CD14-positive monocyte (primary cell): Measurements from ENCODE around the gene EXOC4. TPM values are rescaled to one million over a fixed set of nuclear protein-coding genes. Genes with fewer than 3 reads are reported as not detected.

Experiments
- DNase-seq, 3 donors: peaks; one replicate each; pipeline ENCODE4 v3.0.0-alpha.2; 2011 to 2022
- H2AFZ ChIP-seq: 2 replicates; pipeline ENCODE4 v1.6.0; 2012; ENCODE audit warnings: mild to moderate bottlenecking, low read depth, low read length, inconsistent platforms; ENCODE audit not compliant: insufficient read depth, poor library complexity, severe bottlenecking
- H3K27ac ChIP-seq, 2 donors: 1 replicate in 1 of 2; 2 replicates in 1 of 2; pipeline ENCODE4 v1.5.1; 2012 to 2013; ENCODE audit warnings: low read length in 2 of 2, control low read depth in 1 of 2, inconsistent platforms in 1 of 2, low read depth in 1 of 2, mild to moderate bottlenecking in 1 of 2
- H3K27me3 ChIP-seq, 2 donors: one replicate each; pipeline versions ENCODE4 v1.6.0 to v1.6.1; 2011 to 2013; ENCODE audit warnings: low read length in 2 of 2; ENCODE audit not compliant: control insufficient read depth in 2 of 2, insufficient read depth in 2 of 2
- H3K36me3 ChIP-seq, 2 donors: replicated peaks in 1 of 2; 1 replicate in 1 of 2; 2 replicates in 1 of 2; pipeline versions ENCODE4 v1.5.1 to v1.6.1; 2012 to 2013; ENCODE audit warnings: low read length in 2 of 2, control low read depth in 1 of 2, inconsistent platforms in 1 of 2, mild to moderate bottlenecking in 1 of 2; ENCODE audit not compliant: insufficient read depth in 2 of 2, control insufficient read depth in 1 of 2
- H3K4me1 ChIP-seq, 2 donors: 1 replicate in 1 of 2; 2 replicates in 1 of 2; pipeline versions ENCODE4 v1.5.1 to v1.6.1; 2012 to 2013; ENCODE audit warnings: low read length in 2 of 2, control low read depth in 1 of 2, inconsistent platforms in 1 of 2, mild to moderate bottlenecking in 1 of 2, moderate library complexity in 1 of 2; ENCODE audit not compliant: insufficient read depth in 2 of 2, control insufficient read depth in 1 of 2
- H3K4me2 ChIP-seq: replicated peaks from 2 replicates; pipeline ENCODE3; 2012; ENCODE audit warnings: low read length, moderate library complexity, mild to moderate bottlenecking; ENCODE audit not compliant: poor library complexity, severe bottlenecking; ENCODE audit errors: extremely low read depth
- H3K4me3 ChIP-seq, 3 experiments: fragments of 200-600 bp in 1 of 3; sonication (generic) in 1 of 3; replicated peaks in 1 of 3; 1 replicate in 2 of 3; 2 replicates in 1 of 3; pipeline ENCODE4 v1.5.1; 2011 to 2013; ENCODE audit warnings: low read length in 3 of 3, mild to moderate bottlenecking in 3 of 3, control low read depth in 2 of 3, low read depth in 2 of 3, inconsistent platforms in 1 of 3, moderate library complexity in 1 of 3
- H3K79me2 ChIP-seq: 2 replicates; pipeline ENCODE4 v1.6.0; 2012; ENCODE audit warnings: mild to moderate bottlenecking, control low read depth, inconsistent platforms, low read length, moderate library complexity; ENCODE audit not compliant: insufficient read depth
- H3K9ac ChIP-seq: 2 replicates; pipeline ENCODE4 v1.6.0; 2017; ENCODE audit warnings: low read length, mild to moderate bottlenecking; ENCODE audit not compliant: insufficient read depth, poor library complexity, severe bottlenecking
- H3K9me3 ChIP-seq, 2 donors: replicated peaks in 1 of 2; 1 replicate in 1 of 2; 2 replicates in 1 of 2; pipeline versions ENCODE4 v1.5.1 to v1.6.1; 2012 to 2013; ENCODE audit warnings: low read length in 2 of 2, control low read depth in 1 of 2; ENCODE audit not compliant: control insufficient read depth in 1 of 2, insufficient read depth in 1 of 2
- H4K20me1 ChIP-seq: 2 replicates; pipeline ENCODE4 v1.6.0; 2012; ENCODE audit warnings: mild to moderate bottlenecking, low read length, control low read depth, moderate library complexity; ENCODE audit not compliant: insufficient read depth
- H3K27ac Mint-ChIP-seq, 7 donors: one replicate each; pipeline ENCODE4 v1.8.0; 2020; ENCODE audit warnings: mild to moderate bottlenecking in 7 of 7, mixed read lengths in 7 of 7, moderate library complexity in 6 of 7, inconsistent platforms in 2 of 7
- H3K27me3 Mint-ChIP-seq, 3 donors: one replicate each; pipeline ENCODE4 v1.8.0; 2021 to 2022; ENCODE audit warnings: low read depth in 3 of 3, mild to moderate bottlenecking in 3 of 3, mixed read lengths in 3 of 3, moderate library complexity in 3 of 3, inconsistent platforms in 1 of 3
- H3K36me3 Mint-ChIP-seq, 2 donors: one replicate each; pipeline ENCODE4 v1.8.0; 2020; ENCODE audit warnings: mixed read lengths in 2 of 2, inconsistent platforms in 1 of 2, mild to moderate bottlenecking in 1 of 2
- H3K4me1 Mint-ChIP-seq: one replicate; pipeline ENCODE4 v1.8.0; 2020; ENCODE audit warnings: mild to moderate bottlenecking, mixed read lengths
- H3K4me3 Mint-ChIP-seq, 2 donors: one replicate each; pipeline ENCODE4 v1.8.0; 2020; ENCODE audit warnings: mild to moderate bottlenecking in 2 of 2, mixed read lengths in 2 of 2, moderate library complexity in 1 of 2
- H3K9me3 Mint-ChIP-seq, 7 donors: one replicate each; pipeline ENCODE4 v1.8.0; 2020 to 2022; ENCODE audit warnings: mixed read lengths in 7 of 7, mild to moderate bottlenecking in 6 of 7, moderate library complexity in 6 of 7, inconsistent platforms in 2 of 7
- WGBS: methylation state at CpG from one replicate; pipeline ENCODE4 v1.1.5; 2013; ENCODE audit warnings: missing lambda C conversion rate; ENCODE audit not compliant: insufficient coverage; 5-methylcytosine and 5-hydroxymethylcytosine counted together
- intact Hi-C, 2 donors: fragments of 100-400 bp; cut with micrococcal nuclease; formaldehyde crosslinking; loops; one replicate each; pipeline versions ENCODE4 v1.15.0 to v1.15.1; 2023
- polyA plus RNA-seq, 3 donors: library from polyadenylated mRNA; depleted of rRNA in 1 of 3; unstranded in 2 of 3; stranded (reverse) in 1 of 3; fragments of 300-500 nt in 2 of 3; fragments of >200 nt in 1 of 3; fragmentation: Illumina TruSeq in 2 of 3; gene quantifications; 1 replicate in 2 of 3; 2 replicates in 1 of 3; pipeline ENCODE4 v1.2.3, GENCODE V29; 2012 to 2021
- TF ChIP-seq, protein P1 (sequence below): fragments of 200-600 bp; IDR thresholded peaks from one replicate; pipeline ENCODE4 v1.8.0; 2022; ENCODE audit warnings: antibody characterized with exemption, mild to moderate bottlenecking

Gene EXOC4
- polyA plus RNA-seq, 3 donors = 20.6 to 22.3 (median 22.3) TPM

DNA sequence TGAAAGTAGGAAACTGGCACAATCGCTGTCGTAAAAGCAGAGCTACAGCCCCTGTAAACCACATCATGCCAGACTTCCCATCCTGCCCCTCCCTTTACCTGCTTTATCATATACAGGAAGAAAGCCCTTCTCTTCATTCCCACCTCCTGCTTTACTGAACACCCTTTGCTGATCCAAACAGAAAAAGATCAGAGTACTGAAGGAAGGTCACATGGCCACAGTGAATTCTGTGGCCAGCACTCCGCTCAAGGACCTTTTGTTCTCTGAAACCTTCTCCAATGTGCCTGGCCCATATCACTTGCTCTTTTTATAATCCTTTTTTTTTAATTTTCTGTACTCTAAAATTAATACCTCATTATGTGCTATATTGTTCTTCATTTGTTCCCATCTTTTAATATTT is 765.4 kb downstream of the EXOC4 start:
- H3K4me3 ChIP-seq = no peak overlapping the region
- H3K36me3 ChIP-seq = no peaks in the 10 kb centered on the region
- H3K27me3 Mint-ChIP-seq = no peaks in the 10 kb centered on the region
- TF ChIP-seq, protein P1, sequence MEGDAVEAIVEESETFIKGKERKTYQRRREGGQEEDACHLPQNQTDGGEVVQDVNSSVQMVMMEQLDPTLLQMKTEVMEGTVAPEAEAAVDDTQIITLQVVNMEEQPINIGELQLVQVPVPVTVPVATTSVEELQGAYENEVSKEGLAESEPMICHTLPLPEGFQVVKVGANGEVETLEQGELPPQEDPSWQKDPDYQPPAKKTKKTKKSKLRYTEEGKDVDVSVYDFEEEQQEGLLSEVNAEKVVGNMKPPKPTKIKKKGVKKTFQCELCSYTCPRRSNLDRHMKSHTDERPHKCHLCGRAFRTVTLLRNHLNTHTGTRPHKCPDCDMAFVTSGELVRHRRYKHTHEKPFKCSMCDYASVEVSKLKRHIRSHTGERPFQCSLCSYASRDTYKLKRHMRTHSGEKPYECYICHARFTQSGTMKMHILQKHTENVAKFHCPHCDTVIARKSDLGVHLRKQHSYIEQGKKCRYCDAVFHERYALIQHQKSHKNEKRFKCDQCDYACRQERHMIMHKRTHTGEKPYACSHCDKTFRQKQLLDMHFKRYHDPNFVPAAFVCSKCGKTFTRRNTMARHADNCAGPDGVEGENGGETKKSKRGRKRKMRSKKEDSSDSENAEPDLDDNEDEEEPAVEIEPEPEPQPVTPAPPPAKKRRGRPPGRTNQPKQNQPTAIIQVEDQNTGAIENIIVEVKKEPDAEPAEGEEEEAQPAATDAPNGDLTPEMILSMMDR = no peak
- H4K20me1 ChIP-seq = no peaks in the 10 kb centered on the region
- no peaks in the 10 kb centered on the region for H3K27me3 ChIP-seq
- no peaks in the 10 kb centered on the region for H3K9me3 ChIP-seq
- no peak overlapping the region for H3K27ac Mint-ChIP-seq
- H3K4me1 Mint-ChIP-seq = no peaks in the 10 kb centered on the region
- no peaks in the 10 kb centered on the region for H3K79me2 ChIP-seq
- no peak overlapping the region for H3K4me3 Mint-ChIP-seq
- no peak overlapping the region for H3K27ac ChIP-seq
- no peak overlapping the region for H3K4me2 ChIP-seq
- no peaks in the 10 kb centered on the region for H3K4me1 ChIP-seq
- H3K36me3 Mint-ChIP-seq = peaks cover 3% of the 10 kb centered on the region in 2 donors
- WGBS = no CpG with 5 or more reads among the region's 3 CpGs
- no peak overlapping the region for H3K9ac ChIP-seq
- intact Hi-C loops = no loop called here
- H3K9me3 Mint-ChIP-seq = no peaks in the 10 kb centered on the region
- no peak for DNase-seq
- H2AFZ ChIP-seq = no peak overlapping the region

DNA sequence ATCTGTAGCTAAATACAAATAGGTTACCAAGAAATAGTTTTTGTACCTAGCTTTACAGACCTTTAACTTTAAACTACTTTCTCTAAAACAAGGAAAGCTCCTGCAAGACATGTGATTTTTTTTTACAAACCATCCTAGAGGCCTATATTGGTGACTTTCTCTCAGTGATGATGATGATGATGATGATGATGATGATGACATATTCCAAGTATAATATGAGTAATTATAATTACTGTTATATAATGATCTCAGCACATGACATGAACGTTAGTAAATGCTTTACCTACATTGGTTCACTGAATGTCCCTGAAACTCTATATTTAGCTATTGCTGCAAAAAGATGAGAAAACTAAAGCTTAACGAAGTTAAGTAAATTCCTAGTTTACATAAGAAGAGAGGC is 766.4 kb downstream of the EXOC4 start:
- WGBS = no CpG with 5 or more reads among the region's 2 CpGs
- H3K4me1 Mint-ChIP-seq = no peaks in the 10 kb centered on the region
- intact Hi-C loops = no loop called here

More for the DNA sequence above, 766.4 kb downstream of the EXOC4 start:
- no peak overlapping the region for H3K4me3 Mint-ChIP-seq
- Histone ChIP-seq H3K79me2 (no peaks in the 10 kb centered on the region), H3K4me1 (no peaks in the 10 kb centered on the region), H3K9ac (no peak overlapping the region), H3K27me3 (no peaks in the 10 kb centered on the region), H2AFZ (no peak overlapping the region), H3K4me3 (no peak overlapping the region), H4K20me1 (no peaks in the 10 kb centered on the region), H3K4me2 (no peak overlapping the region), H3K9me3 (no peaks in the 10 kb centered on the region), H3K36me3 (no peaks in the 10 kb centered on the region), H3K27ac (no peak overlapping the region)
- TF ChIP-seq, protein P1 = no peak
- H3K9me3 Mint-ChIP-seq = no peaks in the 10 kb centered on the region
- peaks cover 3 to 6% of the 10 kb centered on the region in 2 donors for H3K36me3 Mint-ChIP-seq
- H3K27me3 Mint-ChIP-seq = no peaks in the 10 kb centered on the region
- no peak for DNase-seq
- H3K27ac Mint-ChIP-seq = no peak overlapping the region
